Thymus (tissue), 11 donors: ENCODE results near the gene EID2. TPM values are rescaled to one million over a fixed set of nuclear protein-coding genes. Genes with fewer than 3 reads are reported as not detected.

Experiments used
- DNase-seq, 9 donors: peaks; one replicate each; pipeline ENCODE4 v3.0.0-alpha.2; 2013; ENCODE audit warnings: low spot score in 9 of 9, low read depth in 6 of 9, missing footprints in 1 of 9
- H3K27ac ChIP-seq, 2 donors: one replicate each; pipeline ENCODE4 v1.5.1; 2013; ENCODE audit warnings: control low read depth in 1 of 2, low read depth in 1 of 2, low read length in 1 of 2, mild to moderate bottlenecking in 1 of 2, moderate library complexity in 1 of 2
- H3K27me3 ChIP-seq, 2 donors: one replicate each; pipeline ENCODE4 v1.5.1; 2013; ENCODE audit warnings: low read length in 1 of 2; ENCODE audit not compliant: control insufficient read depth in 2 of 2, insufficient read depth in 1 of 2
- H3K36me3 ChIP-seq, 2 donors: one replicate each; pipeline ENCODE4 v1.5.1; 2013; ENCODE audit warnings: low read length in 1 of 2, mild to moderate bottlenecking in 1 of 2, moderate library complexity in 1 of 2; ENCODE audit not compliant: control insufficient read depth in 2 of 2, insufficient read depth in 2 of 2
- H3K4me1 ChIP-seq, 2 donors: one replicate each; pipeline ENCODE4 v1.5.1; 2013; ENCODE audit warnings: low read length in 2 of 2; ENCODE audit not compliant: control insufficient read depth in 2 of 2, insufficient read depth in 2 of 2
- H3K4me3 ChIP-seq, 2 donors: one replicate each; pipeline ENCODE4 v1.5.1; 2013; ENCODE audit warnings: low read length in 2 of 2, control low read depth in 1 of 2, mild to moderate bottlenecking in 1 of 2
- H3K9me3 ChIP-seq, 2 donors: one replicate each; pipeline ENCODE4 v1.5.1; 2013; ENCODE audit warnings: low read length in 1 of 2, mild to moderate bottlenecking in 1 of 2; ENCODE audit not compliant: control insufficient read depth in 2 of 2, insufficient read depth in 1 of 2
- WGBS: extraction: QIAGEN DNeasy Blood & Tissue Kit; methylation state at CpG from one replicate; pipeline ENCODE4 v1.1.7; 2013; 5-methylcytosine and 5-hydroxymethylcytosine counted together
- polyA plus RNA-seq: library from polyadenylated mRNA; stranded (reverse); fragments of 200-250 nt; gene quantifications from one replicate; pipeline ENCODE4 v1.2.3, GENCODE V29; 2013
- total RNA-seq: library from RNA; stranded (reverse); fragments of 120-200 nt; gene quantifications from one replicate; pipeline ENCODE4 v1.2.4, GENCODE V29; 2013
- donor health status: healthy.

Gene EID2
- total and polyA plus RNA-seq, 2 donors, result 12.6 to 29.3 TPM

DNA sequence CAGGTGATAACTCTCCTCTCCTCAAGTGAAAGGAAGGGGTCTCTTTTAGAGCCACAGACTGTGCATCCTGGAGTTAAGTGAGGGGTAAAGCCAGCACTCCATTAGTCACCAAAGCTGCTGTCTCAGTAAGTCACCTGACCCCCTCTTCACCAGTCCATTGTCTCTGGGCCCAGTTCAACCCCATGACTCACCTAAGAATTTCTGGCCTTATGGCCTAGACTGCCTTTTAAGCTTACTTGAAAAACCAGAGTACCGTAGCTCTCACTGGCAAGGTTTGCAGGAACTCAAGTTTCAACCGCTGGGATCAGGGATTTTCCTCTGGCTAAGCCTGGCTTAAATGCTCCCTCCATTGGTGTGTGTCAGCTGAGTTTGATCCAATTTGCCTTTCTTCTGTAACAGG lies 23.4 kb upstream of the EID2 start:
- H3K4me1 ChIP-seq, result peaks cover 0 to 5% of the 10 kb centered on the region in 2 donors
- H3K4me3 ChIP-seq, result no peak overlapping the region
- H3K36me3 ChIP-seq, result no peaks in the 10 kb centered on the region
- no peaks in the 10 kb centered on the region for H3K27me3 ChIP-seq
- H3K9me3 ChIP-seq, result no peaks in the 10 kb centered on the region
- 87% methylated on average over 2 of the region's 2 CpGs for WGBS
- H3K27ac ChIP-seq, result no peak overlapping the region
- DNase-seq, result no peak

DNA sequence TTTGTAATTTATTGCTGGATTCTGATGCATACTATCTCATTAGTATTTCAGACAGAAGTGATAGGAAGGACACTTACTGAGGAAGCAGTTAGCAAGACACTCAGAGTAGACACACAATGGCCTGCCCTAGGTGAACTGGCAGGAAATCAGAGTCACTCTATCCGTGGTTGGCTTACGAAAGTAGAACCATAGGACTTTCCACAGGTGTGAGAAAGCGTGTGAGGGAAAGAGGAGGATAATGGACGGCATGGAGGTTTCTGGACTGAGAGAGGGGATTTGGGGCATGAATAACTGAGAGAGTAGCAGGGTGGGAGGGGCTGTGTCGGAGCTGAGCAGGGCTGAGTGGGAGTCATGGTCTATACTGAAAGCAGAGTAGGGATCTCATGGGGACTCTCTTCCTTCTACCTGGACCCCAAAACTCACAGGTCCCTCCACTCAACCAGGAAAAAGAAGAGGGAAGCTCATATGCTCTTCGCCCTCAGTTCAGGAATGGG lies 18.7 kb upstream of the EID2 start:
- no peak for DNase-seq
- no peaks in the 10 kb centered on the region for H3K9me3 ChIP-seq
- peaks cover 0 to 8% of the 10 kb centered on the region in 2 donors for H3K4me1 ChIP-seq
- H3K4me3 ChIP-seq, result no peak overlapping the region
- H3K36me3 ChIP-seq, result no peaks in the 10 kb centered on the region
- peak overlapping the region; percentile 26 to 52 for H3K27ac ChIP-seq
- peaks cover 0 to 2% of the 10 kb centered on the region in 2 donors for H3K27me3 ChIP-seq
- WGBS, result 79% methylated on average over 6 of the region's 6 CpGs

DNA sequence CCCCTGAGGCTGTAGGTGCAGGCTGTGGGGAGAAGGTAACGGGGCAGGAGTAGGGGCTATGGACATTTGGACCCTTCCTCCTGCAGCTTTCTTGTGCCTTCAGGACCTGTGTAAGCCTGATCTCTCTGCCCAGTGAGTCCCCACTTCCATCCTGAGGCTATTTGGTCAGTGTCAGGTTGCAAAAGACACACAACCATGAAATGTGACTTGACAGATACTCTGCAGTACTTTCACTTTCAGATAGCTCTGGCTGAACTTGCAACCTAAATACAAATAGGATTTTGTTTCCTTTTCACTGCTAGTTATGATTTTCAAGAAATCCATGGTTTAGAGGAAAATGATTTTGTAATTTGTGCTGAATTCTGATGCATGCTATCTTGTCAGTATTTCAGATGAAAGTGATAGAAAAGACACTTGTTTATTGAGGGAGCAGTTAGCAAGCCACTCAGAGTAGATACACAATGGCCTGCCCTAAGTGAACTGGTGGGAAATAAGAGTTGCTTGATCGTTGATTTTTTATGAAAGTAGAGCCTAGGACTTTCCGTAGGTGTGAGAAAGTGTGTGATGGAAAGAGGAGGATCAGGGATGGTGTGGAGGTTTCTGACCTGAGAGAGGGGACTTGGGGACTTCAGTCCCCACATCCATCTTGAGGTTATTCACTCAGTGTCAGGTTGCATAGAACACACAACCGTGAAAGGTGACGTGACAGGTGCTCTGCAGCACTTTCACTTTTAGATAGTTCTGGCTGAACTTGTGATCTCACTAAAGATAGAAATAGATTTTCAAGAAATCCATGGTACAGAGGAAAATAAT lies 18.1 kb upstream of the EID2 start:
- Histone ChIP-seq H3K4me3 (no peak overlapping the region), H3K27me3 (peaks cover 0 to 6% of the 10 kb centered on the region in 2 donors), H3K4me1 (peaks cover 0 to 8% of the 10 kb centered on the region in 2 donors), H3K27ac (peak overlapping the region; percentile 36 to 41), H3K36me3 (no peaks in the 10 kb centered on the region), H3K9me3 (no peaks in the 10 kb centered on the region)
- no peak for DNase-seq
- WGBS, result 87% methylated on average over 5 of the region's 5 CpGs

DNA sequence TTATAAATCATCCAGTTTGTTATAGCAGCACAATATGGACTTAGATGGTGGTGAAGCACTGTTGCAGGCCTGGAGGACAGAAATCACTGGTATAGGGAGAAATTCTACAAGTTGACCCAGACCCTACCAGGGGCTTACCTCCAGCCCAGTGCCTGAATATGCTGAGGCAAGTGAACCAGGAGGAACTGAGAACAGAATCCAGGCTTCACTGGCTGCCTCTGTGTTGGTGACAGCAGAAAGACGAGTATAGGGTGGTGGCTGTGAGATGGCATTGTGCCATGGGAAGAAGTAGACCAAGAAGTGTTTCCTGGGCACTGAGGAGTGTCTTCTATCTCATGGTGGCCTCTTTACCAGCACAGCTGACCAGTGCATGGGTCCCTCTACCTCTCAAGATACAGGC lies 15.9 kb upstream of the EID2 start:
- Histone ChIP-seq H3K4me3 (no peak overlapping the region), H3K27ac (no peak overlapping the region), H3K27me3 (peaks cover 0 to 9% of the 10 kb centered on the region in 2 donors), H3K36me3 (no peaks in the 10 kb centered on the region), H3K9me3 (no peaks in the 10 kb centered on the region), H3K4me1 (peaks cover 0 to 8% of the 10 kb centered on the region in 2 donors)
- DNase-seq, result no peak
- WGBS, result 83% methylated on average over 1 of the region's 1 CpG

DNA sequence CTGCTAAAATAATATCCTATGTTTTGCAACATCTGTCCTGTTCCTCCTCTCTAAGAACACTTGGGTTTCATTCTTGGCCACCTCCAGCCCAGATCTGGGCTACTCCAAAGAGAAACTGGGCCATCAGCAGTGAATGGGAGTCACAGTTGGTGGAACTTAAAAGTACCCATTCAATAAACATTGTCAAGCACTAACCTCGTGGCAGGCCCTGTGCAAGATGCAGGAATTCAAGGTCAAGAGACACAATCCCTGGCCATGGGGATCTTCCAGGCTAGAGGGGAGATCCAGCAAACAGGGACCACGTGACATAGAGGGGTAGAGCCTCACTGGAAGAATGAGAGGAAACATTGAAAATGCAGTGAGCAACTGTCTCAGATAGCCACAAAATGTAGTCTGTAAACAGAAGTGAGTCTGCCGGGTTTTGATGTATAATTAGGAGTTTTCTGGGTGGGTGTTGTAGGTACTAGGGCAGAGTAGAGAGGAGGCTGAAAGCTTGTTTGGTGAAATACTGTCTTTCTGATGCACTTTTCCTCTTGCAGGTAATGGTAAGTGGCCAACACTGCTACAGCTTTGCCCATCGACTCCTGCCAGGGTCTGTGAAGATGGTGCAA lies 14.8 kb upstream of the EID2 start:
- 91% methylated on average over 4 of the region's 4 CpGs for WGBS
- no peak for DNase-seq
- no peak overlapping the region for H3K27ac ChIP-seq
- H3K27me3 ChIP-seq, result peaks cover 0 to 11% of the 10 kb centered on the region in 2 donors
- H3K9me3 ChIP-seq, result no peaks in the 10 kb centered on the region
- peaks cover 0 to 8% of the 10 kb centered on the region in 2 donors for H3K4me1 ChIP-seq
- H3K4me3 ChIP-seq, result no peak overlapping the region
- no peaks in the 10 kb centered on the region for H3K36me3 ChIP-seq

DNA sequence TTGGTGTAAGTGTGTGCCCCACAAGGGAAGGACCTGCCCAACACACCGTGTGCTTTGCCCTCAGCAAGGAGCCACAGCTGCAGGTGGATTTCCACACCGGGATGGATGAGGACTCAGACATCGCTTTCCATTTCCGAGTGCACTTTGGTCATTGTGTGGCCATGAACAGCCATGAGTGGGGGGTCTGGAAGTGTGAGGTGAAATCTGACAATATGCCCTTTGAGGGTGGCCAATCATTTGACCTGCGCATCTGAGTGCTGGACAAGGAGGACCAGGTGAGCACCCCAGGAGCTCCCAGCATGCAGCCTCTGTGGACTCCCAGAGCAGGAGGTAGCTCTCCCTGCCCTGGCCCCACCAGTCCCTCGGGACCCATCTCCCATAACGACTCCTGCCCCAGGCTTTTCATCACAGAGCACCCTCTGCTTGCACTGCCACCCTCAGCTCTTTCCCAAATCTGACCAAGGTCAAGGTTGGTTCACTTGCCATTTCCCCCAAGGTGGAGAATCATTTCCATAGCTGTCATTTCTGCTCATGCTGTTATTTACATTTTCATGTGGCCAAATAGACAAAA lies 13.2 kb upstream of the EID2 start:
- peaks cover 0 to 11% of the 10 kb centered on the region in 2 donors for H3K27me3 ChIP-seq
- H3K36me3 ChIP-seq, result no peaks in the 10 kb centered on the region
- no peak for DNase-seq
- no peak overlapping the region for H3K27ac ChIP-seq
- 87% methylated on average over 7 of the region's 7 CpGs for WGBS
- H3K4me1 ChIP-seq, result peaks cover 0 to 3% of the 10 kb centered on the region in 2 donors
- no peak overlapping the region for H3K4me3 ChIP-seq
- no peaks in the 10 kb centered on the region for H3K9me3 ChIP-seq

DNA sequence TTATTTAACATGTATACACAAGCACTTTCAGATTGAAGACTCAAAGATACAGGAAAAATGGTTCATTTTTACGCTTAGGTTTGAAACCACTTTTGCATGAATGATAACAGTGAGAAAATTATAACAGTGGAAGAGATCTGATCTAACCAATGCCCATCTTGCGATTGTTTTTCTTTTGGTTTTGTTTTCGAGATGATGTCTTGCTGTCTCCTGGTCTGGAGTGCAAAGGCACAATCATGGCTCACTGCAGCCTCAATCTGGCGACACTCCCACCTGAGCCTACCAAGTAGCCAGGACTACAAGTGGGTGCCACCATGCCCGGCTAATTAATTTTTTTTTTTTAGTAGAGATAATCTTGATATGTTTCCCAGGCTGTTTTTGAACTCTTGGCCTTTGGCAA lies 10.2 kb upstream of the EID2 start:
- no peaks in the 10 kb centered on the region for H3K9me3 ChIP-seq
- no peaks in the 10 kb centered on the region for H3K4me1 ChIP-seq
- no peak overlapping the region for H3K4me3 ChIP-seq
- no peak overlapping the region for H3K27ac ChIP-seq
- WGBS, result 95% methylated on average over 5 of the region's 5 CpGs
- peaks cover 0 to 14% of the 10 kb centered on the region in 2 donors for H3K27me3 ChIP-seq
- H3K36me3 ChIP-seq, result no peaks in the 10 kb centered on the region
- no peak for DNase-seq

DNA sequence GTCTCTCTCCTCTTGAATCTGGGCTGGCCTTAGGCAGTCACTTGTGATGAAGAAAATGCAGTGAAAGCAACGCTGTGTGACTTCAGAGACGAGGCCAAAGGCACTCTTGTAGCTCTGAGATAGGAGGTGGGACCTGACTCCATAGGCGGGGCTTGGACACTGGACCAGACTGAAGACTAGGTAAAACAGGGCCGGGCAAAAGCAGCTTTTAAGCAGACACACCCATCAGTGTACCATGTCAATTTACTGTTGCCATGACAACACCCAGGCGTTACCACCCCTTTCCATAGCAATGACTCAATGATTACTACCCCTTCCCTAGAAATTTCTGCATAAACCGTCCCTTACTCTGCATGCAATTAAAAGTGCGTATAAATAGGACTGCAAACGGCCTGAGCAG lies 6.6 kb upstream of the EID2 start:
- Histone ChIP-seq H3K36me3 (no peaks in the 10 kb centered on the region), H3K27ac (no peak overlapping the region), H3K4me3 (no peak overlapping the region), H3K27me3 (peaks cover 0 to 5% of the 10 kb centered on the region in 2 donors), H3K4me1 (no peaks in the 10 kb centered on the region), H3K9me3 (no peaks in the 10 kb centered on the region)
- DNase-seq, result no peak
- 84% methylated on average over 8 of the region's 8 CpGs for WGBS

DNA sequence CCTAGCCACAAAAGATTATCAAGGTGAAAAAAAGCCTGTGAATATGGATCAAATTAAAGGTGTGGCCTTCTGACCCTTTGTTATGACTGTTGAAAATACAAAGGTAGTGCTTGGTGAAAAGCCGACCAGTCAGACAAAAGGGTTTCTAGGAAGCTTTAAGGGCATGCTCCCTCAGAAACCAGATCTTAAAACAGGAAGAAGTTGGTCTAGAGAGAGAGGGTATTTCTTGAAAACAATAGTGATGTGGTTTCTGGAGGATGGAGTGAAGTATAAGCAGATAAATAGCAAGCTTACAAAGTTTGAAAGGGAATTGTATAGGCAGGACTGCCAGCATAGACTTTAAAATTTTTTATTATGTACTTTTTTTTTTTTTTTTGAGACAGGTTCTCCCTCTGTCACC lies 5.0 kb upstream of the EID2 start:
- H3K4me1 ChIP-seq, result no peaks in the 10 kb centered on the region
- H3K4me3 ChIP-seq, result no peak overlapping the region
- WGBS, result 8% methylated on average over 1 of the region's 1 CpG
- H3K27me3 ChIP-seq, result peaks cover 0 to 3% of the 10 kb centered on the region in 2 donors
- DNase-seq, result no peak
- H3K9me3 ChIP-seq, result no peaks in the 10 kb centered on the region
- no peak overlapping the region for H3K27ac ChIP-seq
- no peaks in the 10 kb centered on the region for H3K36me3 ChIP-seq
